NCI-H1694 treated with DMSO at 0.1 percent for 48 hours (cell line): ENCODE data around the gene ZNF154.
"Not testable (repeated sequence)": the region's sequence is repeated elsewhere in the genome, so short reads cannot be mapped to it uniquely, and the experiment has no call there.

Experiments used
- DNase-seq: peaks from one replicate; lab custom pipeline; 2025; lab: John Stamatoyannopoulos, UW

The ZNF154 gene

DNA sequence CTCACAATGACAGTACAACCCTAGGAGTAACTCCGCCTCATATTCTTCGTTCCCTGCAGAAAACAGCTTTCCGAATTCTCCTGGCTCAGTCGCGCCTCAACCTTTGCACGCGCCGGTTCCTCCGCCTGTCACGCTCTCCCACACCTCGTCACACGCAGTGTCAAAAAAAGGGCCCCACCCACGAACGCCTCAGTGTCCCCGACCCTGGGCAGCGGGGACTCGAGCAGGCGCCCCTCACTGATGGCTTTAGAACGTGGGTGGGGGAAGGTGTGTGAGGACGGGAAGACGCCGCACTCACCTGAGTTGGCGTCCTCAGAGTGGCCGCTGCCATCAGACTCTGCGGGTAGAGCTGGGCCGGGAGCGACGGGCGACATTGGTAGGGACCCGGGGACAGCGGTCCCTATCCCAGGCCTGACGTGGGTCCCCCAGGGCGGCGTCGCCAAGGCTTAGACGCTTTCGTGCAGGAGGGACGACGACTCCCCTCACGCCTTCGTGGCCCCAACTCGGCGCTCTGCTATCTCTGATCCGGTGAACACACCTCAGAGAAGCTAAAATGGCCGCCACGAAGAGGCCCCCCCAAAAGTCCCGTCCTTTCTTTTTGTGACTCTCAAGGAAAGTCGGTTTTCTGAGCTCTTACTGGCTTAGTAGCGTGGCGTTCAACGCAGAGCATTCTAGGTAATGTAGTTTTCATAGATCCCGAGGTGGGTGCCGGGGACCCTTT, at the start of gene ZNF154:
ZNF154 (minus strand) TSS at position 564 of the 721 bp plus-strand sequence; CDS start at position 331, 233 bp downstream.
- no peak for DNase-seq

GRCh38 chr19:57757941-57758340, 48.9 kb upstream of the ZNF154 start:
- no peak for DNase-seq

GRCh38 chr19:57755031-57755430, 46.0 kb upstream of the ZNF154 start:
- DNase-seq: no peak

DNA sequence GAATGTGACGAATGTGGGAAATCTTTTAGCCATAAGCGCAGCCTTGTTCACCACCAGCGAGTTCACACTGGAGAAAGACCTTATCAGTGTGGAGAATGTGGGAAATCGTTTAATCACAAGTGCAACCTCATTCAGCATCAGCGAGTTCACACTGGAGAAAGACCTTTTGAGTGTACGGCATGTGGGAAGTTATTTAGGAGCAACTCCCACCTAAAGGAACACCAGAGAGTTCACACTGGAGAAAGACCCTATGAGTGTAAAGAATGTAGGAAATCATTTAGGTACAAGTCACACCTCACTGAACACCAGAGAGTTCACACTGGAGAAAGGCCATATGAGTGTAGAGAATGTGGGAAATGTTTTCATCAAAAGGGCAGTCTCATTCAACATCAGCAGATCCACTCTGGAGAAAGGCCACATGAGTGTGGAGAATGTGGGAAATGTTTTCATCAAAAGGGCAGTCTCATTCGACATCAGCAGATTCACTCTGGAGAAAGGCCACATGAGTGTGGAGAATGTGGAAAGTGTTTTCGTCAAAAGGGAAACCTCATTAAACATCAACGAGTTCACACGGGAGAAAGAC, 45.2 kb upstream of the ZNF154 start:
- DNase-seq: no peak

- no peak for DNase-seq
Measured at GRCh38 chr19:57748029-57748428, 39.0 kb upstream of the ZNF154 start.

- no peak for DNase-seq
Measured at GRCh38 chr19:57747472-57747807, 38.4 kb upstream of the ZNF154 start.

- DNase-seq: peak; percentile 88
Measured at GRCh38 chr19:57746580-57747471, 37.8 kb upstream of the ZNF154 start, which contains the start of gene ZNF776. ZNF776 (plus strand) TSS chr19:57746815; CDS start chr19:57747059, 244 bp downstream.

DNA sequence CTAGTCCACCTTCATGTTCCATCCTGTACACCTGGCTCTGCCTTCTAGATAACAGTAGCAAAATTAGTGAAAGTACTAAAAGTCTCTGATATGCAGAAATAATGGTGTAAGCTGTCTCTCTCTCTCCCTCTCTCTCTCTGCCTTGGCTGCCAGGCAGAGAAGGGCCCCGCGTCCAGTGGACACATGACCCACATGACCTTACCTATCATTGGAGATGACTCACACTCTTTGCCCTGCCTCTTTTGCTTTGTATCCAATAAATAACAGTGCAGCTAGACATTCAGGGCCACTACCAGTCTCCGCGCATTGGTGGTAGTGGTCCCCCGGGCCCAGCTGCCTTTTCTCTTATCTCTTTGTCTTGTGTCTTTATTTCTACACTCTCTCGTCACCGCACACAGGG, 29.8 kb upstream of the ZNF154 start:
- DNase-seq: not testable (repeated sequence)

- DNase-seq: not testable (repeated sequence)
Measured at GRCh38 chr19:57738320-57738719, 29.3 kb upstream of the ZNF154 start.

GRCh38 chr19:57720878-57721277, 11.9 kb upstream of the ZNF154 start:
- DNase-seq: no peak

DNA sequence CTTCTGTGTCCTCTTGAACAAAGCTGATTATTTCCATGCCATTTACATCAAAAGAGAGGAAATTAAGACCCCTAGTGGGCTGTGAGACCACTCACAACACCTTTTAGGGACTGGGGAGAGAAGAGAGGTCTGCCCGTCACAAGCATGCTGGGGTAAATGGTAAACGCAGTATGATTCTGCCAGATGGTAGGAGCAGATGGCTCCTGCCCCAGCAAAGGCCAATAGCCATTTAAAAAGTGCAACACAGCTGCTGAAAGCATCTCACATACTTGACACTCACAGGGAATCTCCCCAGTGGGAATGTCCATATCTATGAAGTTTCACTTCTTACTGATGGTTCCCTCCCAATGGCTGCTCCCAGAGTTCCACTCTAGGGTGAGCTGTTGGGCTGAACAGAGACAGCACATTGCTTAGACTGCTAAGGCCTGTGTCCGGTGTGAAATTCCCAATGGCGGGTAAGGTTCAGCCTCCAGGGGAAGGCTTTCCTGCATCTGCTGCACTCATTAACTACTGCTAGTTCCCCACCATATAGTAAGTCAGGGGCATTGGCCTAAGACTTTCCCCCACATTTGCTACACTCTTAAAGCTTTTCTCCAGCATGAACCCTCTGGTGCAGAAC, 11.0 kb upstream of the ZNF154 start:
- DNase-seq: no peak

DNA sequence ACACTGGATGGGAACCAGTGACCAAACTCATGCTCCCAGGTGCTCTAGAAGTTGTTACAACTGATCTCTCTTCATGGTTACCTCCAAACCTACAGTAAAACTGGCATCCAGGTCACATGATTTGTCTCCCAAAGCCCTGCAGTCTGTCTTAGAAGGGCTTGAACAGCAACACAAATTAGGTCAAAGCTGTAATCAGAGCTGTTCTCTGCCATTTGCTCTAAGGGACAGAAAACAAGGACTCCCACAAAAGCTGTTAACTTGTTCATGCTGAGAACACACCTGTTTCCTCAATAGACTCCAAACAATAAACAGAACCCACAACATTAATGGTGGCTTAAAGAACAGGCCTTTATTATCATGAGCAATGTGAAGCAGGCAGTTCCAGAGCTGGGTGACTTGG, 10.4 kb upstream of the ZNF154 start:
- DNase-seq: no peak

DNA sequence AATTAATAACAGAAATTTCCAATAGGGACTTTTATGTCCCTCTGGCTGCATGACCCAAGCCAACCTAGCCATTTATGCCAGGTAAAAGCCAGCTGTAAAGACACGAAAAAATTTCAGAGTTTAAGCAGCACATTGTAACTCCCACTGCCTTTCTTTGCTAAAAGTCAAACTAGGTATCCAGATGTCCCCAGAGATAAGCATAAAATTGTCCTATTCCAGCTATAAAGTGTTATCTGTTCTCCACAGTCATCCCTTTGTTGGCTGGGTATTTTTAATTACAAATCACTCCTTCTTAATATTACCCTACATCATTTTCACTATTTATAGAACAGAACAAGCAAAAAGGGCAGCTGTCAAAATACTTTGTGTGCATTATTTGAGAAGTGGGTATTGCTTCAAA, 3.2 kb upstream of the ZNF154 start:
- no peak for DNase-seq

GRCh38 chr19:57709616-57710015, 612 bp upstream of the ZNF154 start:
- no peak for DNase-seq

DNA sequence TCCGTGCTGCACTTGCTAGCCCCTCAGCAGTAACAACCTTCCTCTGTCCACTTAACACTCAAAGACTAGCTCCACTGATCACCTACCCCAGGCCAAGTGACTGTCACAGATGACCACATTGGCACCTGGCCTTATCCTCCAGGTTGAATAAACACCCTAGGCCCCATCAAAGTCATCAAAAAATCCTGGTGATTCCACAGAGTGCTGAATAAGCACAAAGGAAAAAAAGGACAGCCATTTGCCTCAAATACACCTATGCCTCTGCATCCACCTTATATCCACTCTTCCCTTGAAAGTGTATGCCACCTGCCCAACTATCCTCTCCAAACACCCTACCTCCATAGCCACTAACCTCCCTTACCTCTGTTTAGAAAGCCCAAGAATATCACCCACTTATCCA, 2.7 kb downstream of the ZNF154 start:
- no peak for DNase-seq

- no peak for DNase-seq
Measured at GRCh38 chr19:57701625-57702024, 7.4 kb downstream of the ZNF154 start.

- DNase-seq: no peak
Measured at GRCh38 chr19:57689750-57690149, 19.3 kb downstream of the ZNF154 start.

GRCh38 chr19:57688011-57688763, 20.8 kb downstream of the ZNF154 start:
- no peak for DNase-seq

DNA sequence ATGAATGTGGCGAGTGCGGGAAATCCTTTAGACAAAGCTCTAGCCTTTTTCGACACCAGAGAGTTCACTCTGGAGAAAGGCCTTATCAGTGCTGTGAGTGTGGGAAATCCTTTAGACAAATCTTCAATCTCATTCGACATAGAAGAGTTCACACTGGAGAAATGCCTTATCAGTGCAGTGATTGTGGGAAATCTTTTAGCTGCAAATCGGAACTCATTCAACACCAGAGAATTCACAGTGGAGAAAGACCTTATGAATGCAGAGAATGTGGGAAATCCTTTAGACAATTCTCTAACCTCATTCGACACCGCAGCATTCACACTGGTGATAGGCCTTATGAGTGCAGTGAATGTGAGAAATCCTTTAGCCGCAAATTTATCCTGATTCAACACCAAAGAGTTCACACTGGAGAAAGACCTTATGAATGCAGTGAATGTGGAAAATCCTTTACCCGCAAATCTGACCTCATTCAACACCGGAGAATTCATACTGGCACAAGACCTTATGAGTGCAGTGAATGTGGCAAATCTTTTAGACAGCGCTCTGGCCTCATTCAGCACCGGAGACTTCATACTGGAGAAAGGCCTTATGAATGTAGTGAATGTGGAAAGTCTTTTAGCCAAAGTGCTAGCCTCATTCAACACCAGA, 21.5 kb downstream of the ZNF154 start:
- DNase-seq: no peak

DNA sequence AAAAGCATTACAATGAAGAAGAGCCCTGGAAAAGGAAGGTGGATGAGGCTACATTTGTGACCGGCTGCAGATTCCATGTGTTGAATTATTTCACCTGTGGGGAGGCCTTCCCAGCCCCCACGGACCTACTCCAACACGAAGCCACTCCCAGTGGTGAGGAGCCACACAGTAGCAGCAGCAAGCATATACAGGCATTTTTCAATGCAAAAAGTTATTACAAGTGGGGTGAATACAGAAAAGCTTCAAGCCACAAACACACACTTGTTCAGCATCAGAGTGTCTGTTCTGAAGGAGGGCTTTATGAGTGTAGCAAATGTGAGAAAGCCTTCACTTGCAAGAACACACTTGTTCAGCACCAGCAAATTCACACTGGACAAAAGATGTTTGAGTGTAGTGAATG, 22.3 kb downstream of the ZNF154 start:
- DNase-seq: no peak

DNA sequence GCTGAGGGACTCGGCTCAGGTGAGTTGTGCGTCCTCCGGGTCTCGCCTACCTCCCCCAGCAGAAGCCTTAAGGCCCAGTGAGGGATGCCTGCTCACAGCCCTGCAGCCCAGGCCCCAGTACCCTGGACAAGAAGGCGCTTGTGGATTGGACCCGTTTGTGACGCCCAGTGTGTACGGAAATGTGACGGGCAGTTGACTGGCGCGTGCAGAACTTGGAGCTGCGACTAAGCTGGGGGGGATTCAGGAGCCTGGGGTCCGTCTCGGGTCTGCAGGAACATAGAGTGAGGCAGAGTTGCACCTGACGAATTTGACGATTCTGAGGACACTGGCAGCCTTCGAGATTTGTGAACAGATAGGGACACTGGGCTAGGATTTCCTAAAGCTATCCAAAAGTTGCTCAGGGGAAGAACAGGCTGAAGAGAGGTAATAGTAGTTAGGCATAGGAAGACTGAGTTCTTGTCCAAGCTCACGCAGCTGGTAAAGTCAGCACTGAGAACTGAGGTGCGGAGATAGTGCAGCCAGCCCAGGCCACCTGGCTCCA, 26.7 kb downstream of the ZNF154 start:
- no peak for DNase-seq
